Ovary (tissue), 9 donors: ENCODE data around the gene HPCAL4. TPM values are rescaled to one million over a fixed set of nuclear protein-coding genes. Genes with fewer than 3 reads are reported as not detected.

Source experiments
- DNase-seq, 5 donors: peaks; one replicate each; pipeline ENCODE4 v3.0.0-alpha.2; 2019 to 2020
- H3K27ac ChIP-seq, 2 donors: fragments of 200-600 bp; one replicate each; pipeline versions ENCODE4 v1.5.1 to v1.8.0; 2019 to 2022
- H3K27me3 ChIP-seq: fragments of 200-600 bp; one replicate; pipeline ENCODE4 v1.8.0; 2022
- H3K36me3 ChIP-seq: fragments of 200-600 bp; sonication (generic); one replicate; pipeline ENCODE4 v1.5.1; 2019
- H3K4me1 ChIP-seq: one replicate; pipeline ENCODE4 v1.8.1; 2013; ENCODE audit warnings: mild to moderate bottlenecking, moderate library complexity; ENCODE audit not compliant: insufficient read depth
- H3K4me3 ChIP-seq: fragments of 200-600 bp; sonication (generic); one replicate; pipeline ENCODE4 v1.5.1; 2017
- H3K9me3 ChIP-seq, 2 donors: fragments of 200-600 bp in 1 of 2; sonication (generic) in 1 of 2; one replicate each; pipeline versions ENCODE4 v1.5.1 to v1.8.1; 2013 to 2019; ENCODE audit warnings: mild to moderate bottlenecking in 1 of 2, moderate library complexity in 1 of 2
- CTCF ChIP-seq, 3 donors: fragments of 450-650 bp in 2 of 3; fragments of 200-600 bp in 1 of 3; IDR thresholded peaks; one replicate each; pipeline versions ENCODE4 v1.5.1 to v1.8.0; 2016 to 2022; ENCODE audit warnings: antibody characterized with exemption in 3 of 3, mild to moderate bottlenecking in 1 of 3
- EP300 ChIP-seq: sonication (generic); formaldehyde crosslinking; IDR thresholded peaks from one replicate; pipeline ENCODE4 v1.6.1; 2017; ENCODE audit warnings: antibody characterized with exemption
- POLR2A ChIP-seq: fragments of 450-650 bp; IDR thresholded peaks from one replicate; pipeline ENCODE4 v1.6.1; 2017; ENCODE audit warnings: antibody characterized with exemption, mild to moderate bottlenecking, moderate library complexity
- WGBS, 3 donors: extraction: QIAGEN DNeasy Blood & Tissue Kit in 1 of 3; methylation state at CpG; one replicate each; pipeline versions ENCODE4 v1.1.5 to v1.1.7; 2013 to 2017; 5-methylcytosine and 5-hydroxymethylcytosine counted together
- intact Hi-C, 4 donors: fragments of 100-400 bp; cut with DNase I; formaldehyde crosslinking; loops; one replicate each; pipeline versions ENCODE4 v1.11.0 to v1.15.1; 2022 to 2023
- polyA plus RNA-seq, 2 donors: library from polyadenylated mRNA; stranded (reverse); fragments of 200-250 nt in 1 of 2; fragments of 350-450 nt in 1 of 2; fragmentation: Illumina TruSeq in 1 of 2; extraction: RNeasy Lipid Tissue Mini Kit (QIAGEN cat#74804) in 1 of 2; gene quantifications; one replicate each; pipeline ENCODE4 v1.2.3, GENCODE V29; 2013 to 2014
- total RNA-seq, 7 donors: library from RNA; depleted of rRNA in 2 of 7; stranded (reverse); fragments of >200 nt in 2 of 7; fragmentation: NEBNext Ultra II Directional in 3 of 7; extraction: Animal tissue kit (Norgen Biotek cat#: 25700) in 3 of 7; gene quantifications; one replicate each; pipeline versions ENCODE4 v1.1.0 to v1.2.4, GENCODE V29; 2016 to 2023
- donor health status: DM: no; HTN: no; CAD: no; lungs with moderate emphysema.
- donor health status: DM: no; HTN: no; CAD: no.
- donor health status: Bipolar disorder and iron deficiency.
- donor health status: DM: yes; HTN: yes; CAD: no.
- donor health status: DM: no; HTN: no; CAD: no.
- donor health status: DM: yes; HTN: yes; CAD: no.

Gene HPCAL4
- total and polyA plus RNA-seq, 9 donors: 0.88 to 11.1 (median 3.1) TPM

- Histone ChIP-seq H3K4me1 (peaks cover 2% of the 10 kb centered on the region), H3K27ac (no peak overlapping the region), H3K27me3 (no peaks in the 10 kb centered on the region), H3K36me3 (no peaks in the 10 kb centered on the region), H3K4me3 (no peak overlapping the region), H3K9me3 (no peaks in the 10 kb centered on the region)
- TF ChIP-seq POLR2A: no peak
- no peak for TF ChIP-seq EP300
- TF ChIP-seq CTCF (IDR thresholded peaks at IDR 0.05): no peak
- intact Hi-C loops: loop anchor here in 1 of 4 donors (2.0 kb wide), 1 partner anchor 49 kb away; no protein-coding TSS in a partner anchor
- 80 to 87% (median 85%) methylated on average over 5 of the region's 5 CpGs for WGBS, 3 donors
- DNase-seq: no peak
Measured at GRCh38 chr1:39655578-39656268, 35.5 kb downstream of the HPCAL4 start.

- TF ChIP-seq CTCF (IDR thresholded peaks at IDR 0.05) (no peak), EP300 (no peak), POLR2A (no peak)
- peaks cover 2% of the 10 kb centered on the region for H3K4me1 ChIP-seq
- intact Hi-C loops: loop anchor here in 1 of 4 donors (5.0 kb wide), 1 partner anchor 68 kb away; no protein-coding TSS in a partner anchor
- H3K9me3 ChIP-seq: no peaks in the 10 kb centered on the region
- no peak overlapping the region for H3K27ac ChIP-seq
- 66 to 70% (median 67%) methylated on average over 7 of the region's 7 CpGs for WGBS, 3 donors
- no peak for DNase-seq
- no peaks in the 10 kb centered on the region for H3K36me3 ChIP-seq
- H3K4me3 ChIP-seq: no peak overlapping the region
- no peaks in the 10 kb centered on the region for H3K27me3 ChIP-seq
Measured at GRCh38 chr1:39654291-39654690, 36.9 kb downstream of the HPCAL4 start.

GRCh38 chr1:39653546-39654031 lies 37.6 kb downstream of the HPCAL4 start:
- WGBS, 3 donors: 2 to 4% (median 3%) methylated on average over 8 of the region's 8 CpGs
- Histone ChIP-seq H3K4me3 (no peak overlapping the region), H3K27ac (no peak overlapping the region), H3K36me3 (no peaks in the 10 kb centered on the region), H3K4me1 (peaks cover 2% of the 10 kb centered on the region), H3K9me3 (no peaks in the 10 kb centered on the region), H3K27me3 (no peaks in the 10 kb centered on the region)
- intact Hi-C loops: loop anchor here in 3 of 4 donors (1.0 to 5.0 kb wide), 4 partner anchors 29 to 69 kb away; no protein-coding TSS in a partner anchor
- TF ChIP-seq POLR2A (no peak), CTCF (IDR thresholded peaks at IDR 0.05) (peak; percentile 87 to 93 (median 91))
- peak; percentile 79 to 89 (median 80) for DNase-seq

- intact Hi-C loops: loop anchor here in 2 of 4 donors (2.0 to 5.0 kb wide), 3 partner anchors 28 to 70 kb away; no protein-coding TSS in a partner anchor
- no peak for DNase-seq
- Histone ChIP-seq H3K27ac (peak overlapping the region in 1 of 2 donors; percentile 30), H3K4me3 (no peak overlapping the region), H3K4me1 (peaks cover 3% of the 10 kb centered on the region), H3K9me3 (no peaks in the 10 kb centered on the region), H3K36me3 (no peaks in the 10 kb centered on the region), H3K27me3 (no peaks in the 10 kb centered on the region)
- TF ChIP-seq CTCF (IDR thresholded peaks at IDR 0.05) (peak in 1 of 3 donors; percentile 8), EP300 (no peak)
- 79 to 82% (median 80%) methylated on average over 2 of the region's 2 CpGs for WGBS, 3 donors
Measured at GRCh38 chr1:39652554-39652953, 38.7 kb downstream of the HPCAL4 start.
